Uterus (tissue), 2 donors: Measurements from ENCODE around the gene DACT2.

ENCODE experiments used
- POLR2A ChIP-seq, 2 donors: fragments of 450-650 bp; IDR thresholded peaks; one replicate each; pipeline ENCODE4 v1.6.1; 2016; ENCODE audit warnings: antibody characterized with exemption in 2 of 2, mild to moderate bottlenecking in 1 of 2, moderate library complexity in 1 of 2
- TF ChIP-seq, protein P1 (sequence below), 4 experiments: fragments of 200-600 bp in 2 of 4; fragments of 450-650 bp in 2 of 4; sonication (generic) in 2 of 4; IDR thresholded peaks; one replicate each; pipeline ENCODE4 v1.5.1; 2016 to 2019; ENCODE audit warnings: antibody characterized with exemption in 4 of 4, mild to moderate bottlenecking in 2 of 4, moderate library complexity in 1 of 4

- TF ChIP-seq, protein P1, sequence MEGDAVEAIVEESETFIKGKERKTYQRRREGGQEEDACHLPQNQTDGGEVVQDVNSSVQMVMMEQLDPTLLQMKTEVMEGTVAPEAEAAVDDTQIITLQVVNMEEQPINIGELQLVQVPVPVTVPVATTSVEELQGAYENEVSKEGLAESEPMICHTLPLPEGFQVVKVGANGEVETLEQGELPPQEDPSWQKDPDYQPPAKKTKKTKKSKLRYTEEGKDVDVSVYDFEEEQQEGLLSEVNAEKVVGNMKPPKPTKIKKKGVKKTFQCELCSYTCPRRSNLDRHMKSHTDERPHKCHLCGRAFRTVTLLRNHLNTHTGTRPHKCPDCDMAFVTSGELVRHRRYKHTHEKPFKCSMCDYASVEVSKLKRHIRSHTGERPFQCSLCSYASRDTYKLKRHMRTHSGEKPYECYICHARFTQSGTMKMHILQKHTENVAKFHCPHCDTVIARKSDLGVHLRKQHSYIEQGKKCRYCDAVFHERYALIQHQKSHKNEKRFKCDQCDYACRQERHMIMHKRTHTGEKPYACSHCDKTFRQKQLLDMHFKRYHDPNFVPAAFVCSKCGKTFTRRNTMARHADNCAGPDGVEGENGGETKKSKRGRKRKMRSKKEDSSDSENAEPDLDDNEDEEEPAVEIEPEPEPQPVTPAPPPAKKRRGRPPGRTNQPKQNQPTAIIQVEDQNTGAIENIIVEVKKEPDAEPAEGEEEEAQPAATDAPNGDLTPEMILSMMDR (IDR thresholded peaks at IDR 0.05): no peak
- no peak for TF ChIP-seq POLR2A (IDR thresholded peaks at IDR 0.05)
Measured at GRCh38 chr6:168265394-168265793, 54.2 kb downstream of the DACT2 start.
